Neural progenitor cell (in vitro differentiated cells): ENCODE data around the gene HECTD3.

Experiments
- EZH2 ChIP-seq: fragments of 200-600 bp; sonication (generic); IDR thresholded peaks from 2 replicates; pipeline ENCODE4 v1.6.1; 2017; ENCODE audit warnings: antibody characterized with exemption, mild to moderate bottlenecking, moderate library complexity
- EZH2phosphoT487 ChIP-seq: fragments of 200-600 bp; sonication (generic); IDR thresholded peaks from 2 replicates; pipeline ENCODE4 v1.6.1; 2017; ENCODE audit warnings: antibody characterized with exemption
- TF ChIP-seq, protein P1 (sequence below): fragments of 200-600 bp; sonication (generic); IDR thresholded peaks from 2 replicates; pipeline ENCODE4 v1.5.1; 2017; ENCODE audit warnings: antibody characterized with exemption, mild to moderate bottlenecking

DNA sequence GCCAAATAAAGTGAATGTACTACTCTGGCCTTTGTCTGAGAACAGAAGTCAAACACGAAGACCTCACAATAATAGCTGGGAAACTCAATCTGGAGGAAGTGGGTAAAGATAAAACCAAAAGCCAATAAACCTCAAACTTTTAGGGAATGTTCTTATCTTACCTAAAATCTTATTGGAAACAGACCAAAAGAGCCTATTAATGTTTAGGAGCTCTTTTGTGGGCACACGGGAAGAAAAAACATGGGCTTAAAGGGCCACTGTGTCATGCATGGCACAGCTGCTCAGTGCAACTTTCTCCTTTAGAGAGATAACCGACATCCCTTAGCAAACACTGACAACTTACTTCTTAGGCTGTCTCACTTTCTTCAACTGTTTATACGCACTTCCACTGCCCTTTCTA, 40.8 kb downstream of the HECTD3 start:
- TF ChIP-seq EZH2phosphoT487 (no peak), EZH2 (no peak)
- TF ChIP-seq, protein P1, sequence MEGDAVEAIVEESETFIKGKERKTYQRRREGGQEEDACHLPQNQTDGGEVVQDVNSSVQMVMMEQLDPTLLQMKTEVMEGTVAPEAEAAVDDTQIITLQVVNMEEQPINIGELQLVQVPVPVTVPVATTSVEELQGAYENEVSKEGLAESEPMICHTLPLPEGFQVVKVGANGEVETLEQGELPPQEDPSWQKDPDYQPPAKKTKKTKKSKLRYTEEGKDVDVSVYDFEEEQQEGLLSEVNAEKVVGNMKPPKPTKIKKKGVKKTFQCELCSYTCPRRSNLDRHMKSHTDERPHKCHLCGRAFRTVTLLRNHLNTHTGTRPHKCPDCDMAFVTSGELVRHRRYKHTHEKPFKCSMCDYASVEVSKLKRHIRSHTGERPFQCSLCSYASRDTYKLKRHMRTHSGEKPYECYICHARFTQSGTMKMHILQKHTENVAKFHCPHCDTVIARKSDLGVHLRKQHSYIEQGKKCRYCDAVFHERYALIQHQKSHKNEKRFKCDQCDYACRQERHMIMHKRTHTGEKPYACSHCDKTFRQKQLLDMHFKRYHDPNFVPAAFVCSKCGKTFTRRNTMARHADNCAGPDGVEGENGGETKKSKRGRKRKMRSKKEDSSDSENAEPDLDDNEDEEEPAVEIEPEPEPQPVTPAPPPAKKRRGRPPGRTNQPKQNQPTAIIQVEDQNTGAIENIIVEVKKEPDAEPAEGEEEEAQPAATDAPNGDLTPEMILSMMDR, result no peak
